Smooth muscle cell (in vitro differentiated cells): ENCODE data around the gene DLK2. TPM values are rescaled to one million over a fixed set of nuclear protein-coding genes. Genes with fewer than 3 reads are reported as not detected.
"Not testable (repeated sequence)": the region's sequence is repeated elsewhere in the genome, so short reads cannot be mapped to it uniquely, and the experiment has no call there.

Experiments
- DNase-seq: peaks from one replicate; lab custom pipeline; 2025; ENCODE audit not compliant: unreplicated experiment; lab: John Stamatoyannopoulos, UW
- H2AFZ ChIP-seq: fragments of 200-600 bp; sonication (generic); 2 replicates; pipeline ENCODE4 v1.6.0; 2016; ENCODE audit warnings: antibody characterized with exemption, low read depth, mild to moderate bottlenecking
- H3F3A ChIP-seq: fragments of 200-600 bp; sonication (generic); 2 replicates; pipeline ENCODE4 v1.6.0; 2017; ENCODE audit warnings: antibody characterized with exemption, low read depth
- H3K27ac ChIP-seq: fragments of 200-600 bp; sonication (generic); 2 replicates; pipeline ENCODE4 v1.5.1; 2016; ENCODE audit warnings: low read depth, mild to moderate bottlenecking
- H3K27me3 ChIP-seq: fragments of 200-600 bp; sonication (generic); 2 replicates; pipeline ENCODE4 v1.6.1; 2016; ENCODE audit warnings: low read depth, mild to moderate bottlenecking
- H3K36me3 ChIP-seq: fragments of 200-600 bp; sonication (generic); 2 replicates; pipeline ENCODE4 v1.5.1; 2016; ENCODE audit warnings: low read depth
- H3K4me1 ChIP-seq: fragments of 200-600 bp; sonication (generic); 2 replicates; pipeline ENCODE4 v1.5.1; 2016; ENCODE audit warnings: low read depth
- H3K4me2 ChIP-seq: fragments of 200-600 bp; sonication (generic); 2 replicates; pipeline ENCODE4 v1.6.0; 2016; ENCODE audit warnings: mild to moderate bottlenecking
- H3K4me3 ChIP-seq: fragments of 200-600 bp; sonication (generic); 2 replicates; pipeline ENCODE4 v1.5.1; 2016; ENCODE audit warnings: mild to moderate bottlenecking
- H3K79me2 ChIP-seq: fragments of 200-600 bp; sonication (generic); 2 replicates; pipeline ENCODE4 v1.6.0; 2016; ENCODE audit warnings: low read depth, mild to moderate bottlenecking
- H3K9ac ChIP-seq: fragments of 200-600 bp; sonication (generic); 2 replicates; pipeline ENCODE4 v1.6.0; 2016; ENCODE audit warnings: low read depth
- H3K9me3 ChIP-seq: fragments of 200-600 bp; sonication (generic); replicated peaks from 2 replicates; pipeline ENCODE4 v1.5.1; 2016; ENCODE audit warnings: low read depth
- H4K20me1 ChIP-seq: fragments of 200-600 bp; sonication (generic); 2 replicates; pipeline ENCODE4 v1.6.0; 2016; ENCODE audit warnings: low read depth
- WGBS: methylation state at CpG from one replicate; pipeline ENCODE4 v1.1.7; 2016; ENCODE audit warnings: low lambda C conversion rate; 5-methylcytosine and 5-hydroxymethylcytosine counted together
- polyA plus RNA-seq: library from polyadenylated mRNA; unstranded; fragments of >200 nt; fragmentation: Nextera tagmentation; extraction: Ambion mirVana; gene quantifications from 2 replicates; pipeline ENCODE4 v1.2.1, GENCODE V29; 2016
- total RNA-seq: library from RNA; depleted of rRNA; stranded (reverse); fragments of >200 nt; gene quantifications from 2 replicates; pipeline ENCODE4 v1.2.3, GENCODE V29; 2014
- TF ChIP-seq, protein P1 (sequence below): fragments of 200-600 bp; sonication (generic); IDR thresholded peaks from 2 replicates; pipeline ENCODE4 v1.5.1; 2017; ENCODE audit warnings: borderline replicate concordance, mild to moderate bottlenecking, antibody characterized with exemption; ENCODE audit not compliant: insufficient read depth, poor library complexity, severe bottlenecking

The DLK2 gene
- total and polyA plus RNA-seq, 2 experiments from 2014 or later: 0.27 to 3.8 TPM

DNA sequence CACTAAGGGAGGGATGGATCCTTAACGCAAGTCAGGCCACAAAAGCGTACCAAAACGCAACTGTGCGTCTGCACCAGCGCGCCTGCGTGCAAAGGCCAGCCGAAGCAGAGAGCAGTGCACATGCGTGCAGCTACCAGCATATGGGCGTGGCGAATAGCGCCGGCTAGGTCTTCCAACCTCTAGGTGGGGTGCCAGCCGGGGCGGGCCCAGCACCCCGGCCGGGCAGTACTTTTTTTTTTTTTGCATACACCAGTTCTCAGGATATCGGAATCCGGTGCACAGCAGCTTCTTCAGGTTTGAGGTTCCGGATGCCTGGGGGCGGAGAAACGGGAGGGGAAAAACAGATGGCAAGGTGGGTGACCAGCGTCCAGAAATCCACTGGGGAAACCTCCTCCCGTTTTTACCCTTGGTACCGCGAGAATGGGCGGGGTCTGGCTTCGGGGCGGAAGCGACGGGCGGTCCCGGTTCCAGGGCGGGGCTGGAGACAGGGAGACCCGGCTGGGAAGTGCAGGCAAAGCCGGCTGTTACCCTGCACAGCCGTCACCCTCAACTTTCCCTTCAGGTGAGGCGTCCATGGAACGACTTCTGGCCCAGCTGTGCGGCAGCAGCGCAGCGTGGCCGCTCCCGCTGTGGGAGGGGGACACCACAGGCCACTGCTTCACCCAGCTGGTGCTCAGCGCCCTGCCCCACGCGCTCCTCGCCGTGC lies 27.8 kb downstream of the DLK2 start, which contains the start of gene ABCC10:
Gene ABCC10 (plus strand): TSS at position 136 of the 706 bp plus-strand sequence. CDS start 438 bp downstream, at position 574.
- H3K36me3 ChIP-seq: no peaks in the 10 kb centered on the region
- no peaks in the 10 kb centered on the region for H3K9me3 ChIP-seq
- peak within 1 kb of the TSS; percentile 60 for H3K27ac ChIP-seq
- H3K4me2 ChIP-seq: peak within 1 kb of the TSS; percentile 92
- H3K9ac ChIP-seq: peak within 1 kb of the TSS; percentile 81
- H3K27me3 ChIP-seq: no peaks in the 10 kb centered on the region
- peak within 1 kb of the TSS; percentile 77 for H3K4me3 ChIP-seq
- WGBS: under 1% methylated on average over 49 of the region's 49 CpGs
- H3K4me1 ChIP-seq: peaks cover 10% of the 10 kb centered on the region
- no peaks in the 10 kb centered on the region for H4K20me1 ChIP-seq
- peak; percentile 94 for DNase-seq
- H2AFZ ChIP-seq: peak within 1 kb of the TSS; percentile 92
- TF ChIP-seq, protein P1, sequence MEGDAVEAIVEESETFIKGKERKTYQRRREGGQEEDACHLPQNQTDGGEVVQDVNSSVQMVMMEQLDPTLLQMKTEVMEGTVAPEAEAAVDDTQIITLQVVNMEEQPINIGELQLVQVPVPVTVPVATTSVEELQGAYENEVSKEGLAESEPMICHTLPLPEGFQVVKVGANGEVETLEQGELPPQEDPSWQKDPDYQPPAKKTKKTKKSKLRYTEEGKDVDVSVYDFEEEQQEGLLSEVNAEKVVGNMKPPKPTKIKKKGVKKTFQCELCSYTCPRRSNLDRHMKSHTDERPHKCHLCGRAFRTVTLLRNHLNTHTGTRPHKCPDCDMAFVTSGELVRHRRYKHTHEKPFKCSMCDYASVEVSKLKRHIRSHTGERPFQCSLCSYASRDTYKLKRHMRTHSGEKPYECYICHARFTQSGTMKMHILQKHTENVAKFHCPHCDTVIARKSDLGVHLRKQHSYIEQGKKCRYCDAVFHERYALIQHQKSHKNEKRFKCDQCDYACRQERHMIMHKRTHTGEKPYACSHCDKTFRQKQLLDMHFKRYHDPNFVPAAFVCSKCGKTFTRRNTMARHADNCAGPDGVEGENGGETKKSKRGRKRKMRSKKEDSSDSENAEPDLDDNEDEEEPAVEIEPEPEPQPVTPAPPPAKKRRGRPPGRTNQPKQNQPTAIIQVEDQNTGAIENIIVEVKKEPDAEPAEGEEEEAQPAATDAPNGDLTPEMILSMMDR: peak; percentile 23
- H3F3A ChIP-seq: no peaks in the 10 kb centered on the region
- H3K79me2 ChIP-seq: peaks cover 32% of the 10 kb centered on the region

DNA sequence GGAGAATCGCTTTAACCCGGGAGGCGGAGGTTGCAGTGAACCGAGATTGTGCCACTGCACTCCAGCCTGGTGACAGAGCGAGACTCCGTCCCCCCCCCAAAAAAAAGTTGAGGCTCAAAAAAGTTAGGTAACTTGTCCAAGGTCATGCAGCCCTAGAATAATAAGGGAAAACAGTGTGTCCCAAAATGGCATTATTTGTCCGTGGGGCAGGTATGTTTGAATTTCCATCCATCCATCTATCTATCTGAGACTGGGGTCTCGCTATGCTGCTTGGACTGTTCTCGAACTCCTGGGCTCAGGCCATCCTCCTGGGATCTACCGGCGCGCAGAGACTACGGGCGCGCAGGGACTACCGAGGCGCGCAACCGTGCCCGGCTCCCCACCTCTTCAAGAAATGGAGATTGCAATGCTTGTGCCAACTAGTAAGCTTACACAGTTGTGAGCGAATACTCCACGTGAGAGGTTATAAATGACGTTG lies 28.4 kb downstream of the DLK2 start:
- Histone ChIP-seq H3K9me3 (no peaks in the 10 kb centered on the region), H3F3A (no peaks in the 10 kb centered on the region), H3K27me3 (no peaks in the 10 kb centered on the region), H3K4me3 (peak overlapping the region; percentile 77), H4K20me1 (no peaks in the 10 kb centered on the region), H3K4me1 (peaks cover 10% of the 10 kb centered on the region), H3K4me2 (peak overlapping the region; percentile 92), H3K79me2 (peaks cover 32% of the 10 kb centered on the region), H3K9ac (peak overlapping the region; percentile 81), H3K27ac (peak overlapping the region; percentile 60), H3K36me3 (no peaks in the 10 kb centered on the region), H2AFZ (peak overlapping the region; percentile 92)
- DNase-seq: no peak
- TF ChIP-seq, protein P1: no peak
- 58% methylated on average over 23 of the region's 23 CpGs for WGBS

DNA sequence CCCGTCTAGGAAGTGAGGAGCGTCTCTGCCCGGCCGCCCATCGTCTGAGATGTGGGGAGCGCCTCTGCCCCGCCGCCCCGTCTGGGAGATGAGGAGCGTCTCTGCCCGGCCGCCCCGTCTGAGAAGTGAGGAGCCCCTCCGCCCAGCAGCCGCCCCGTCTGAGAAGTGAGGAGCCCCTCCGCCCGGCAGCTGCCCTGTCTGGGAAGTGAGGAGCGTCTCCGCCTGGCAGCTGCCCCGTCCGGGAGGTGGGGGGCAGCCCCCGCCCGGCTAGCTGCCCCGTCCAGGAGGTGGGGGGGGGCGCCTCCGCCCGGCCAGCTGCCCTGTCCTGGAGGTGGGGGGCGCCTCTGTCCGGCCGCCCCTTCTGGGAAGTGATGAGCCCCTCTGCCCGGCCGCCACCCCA lies 30.3 kb downstream of the DLK2 start:
- H3K36me3 ChIP-seq: not testable (repeated sequence)

DNA sequence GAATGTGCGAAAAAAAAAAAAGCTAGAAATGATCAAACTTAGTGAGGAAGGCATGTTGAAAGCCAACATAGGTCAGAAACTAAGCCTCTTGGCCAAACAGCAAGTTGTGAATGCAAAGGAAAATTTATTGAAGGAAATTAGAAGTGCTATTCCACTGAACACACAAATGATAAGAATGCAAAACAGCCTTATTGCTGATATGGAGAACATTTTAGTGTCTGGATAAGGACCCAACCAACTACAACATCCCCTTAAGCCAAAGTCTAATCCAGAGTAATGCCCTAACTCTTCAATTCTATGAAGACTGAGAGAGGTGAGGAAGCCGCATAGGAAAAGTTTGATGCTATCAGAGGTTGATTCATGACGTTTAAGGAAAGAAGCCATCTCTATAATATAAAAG lies 33.5 kb downstream of the DLK2 start:
- DNase-seq: no peak

More for the DNA sequence above, 30.3 kb downstream of the DLK2 start:
- H3K27ac ChIP-seq, H3K27me3 ChIP-seq, DNase-seq, H4K20me1 ChIP-seq, H3K9me3 ChIP-seq, H3F3A ChIP-seq, H3K9ac ChIP-seq, H3K4me3 ChIP-seq, H2AFZ ChIP-seq, H3K4me2 ChIP-seq: not testable (repeated sequence)
- 97% methylated on average over 20 of the region's 33 CpGs for WGBS
- peaks cover 18% of the 10 kb centered on the region for H3K79me2 ChIP-seq
- H3K4me1 ChIP-seq: peaks cover 10% of the 10 kb centered on the region

More for the DNA sequence above, 33.5 kb downstream of the DLK2 start:
- TF ChIP-seq, protein P1: no peak
- H2AFZ ChIP-seq: no peak overlapping the region
- H3K4me3 ChIP-seq: no peak overlapping the region
- H4K20me1 ChIP-seq: no peaks in the 10 kb centered on the region
- no peak overlapping the region for H3K4me2 ChIP-seq
- H3K79me2 ChIP-seq: no peaks in the 10 kb centered on the region
- no peaks in the 10 kb centered on the region for H3K9me3 ChIP-seq
- H3K9ac ChIP-seq: no peak overlapping the region
- no peaks in the 10 kb centered on the region for H3F3A ChIP-seq
- whole genome bisulfite sequencing: 76% methylated on average over 3 of the region's 3 CpGs
- H3K4me1 ChIP-seq: no peaks in the 10 kb centered on the region
- no peaks in the 10 kb centered on the region for H3K27me3 ChIP-seq
- H3K36me3 ChIP-seq: no peaks in the 10 kb centered on the region
- no peak overlapping the region for H3K27ac ChIP-seq
